Type B pancreatic cell (in vitro differentiated cells): ENCODE measurements around the gene CD164. TPM values are rescaled to one million over a fixed set of nuclear protein-coding genes. Genes with fewer than 3 reads are reported as not detected.

ENCODE experiments used
- DNase-seq: peaks from one replicate; pipeline ENCODE4 v3.0.0; 2021; ENCODE audit warnings: mixed read lengths; ENCODE audit not compliant: unreplicated experiment; ENCODE audit errors: extremely low spot score
- H3K27ac Mint-ChIP-seq: 2 replicates; pipeline ENCODE4 v1.8.0; 2021; ENCODE audit warnings: mild to moderate bottlenecking, mixed read lengths
- H3K27me3 Mint-ChIP-seq: 2 replicates; pipeline ENCODE4 v1.8.0; 2021; ENCODE audit warnings: mixed read lengths
- H3K36me3 Mint-ChIP-seq: 2 replicates; pipeline ENCODE4 v1.8.0; 2021; ENCODE audit warnings: mixed read lengths
- H3K4me1 Mint-ChIP-seq: one replicate; pipeline ENCODE4 v1.8.0; 2021; ENCODE audit warnings: mixed read lengths; ENCODE audit not compliant: unreplicated experiment
- H3K4me3 Mint-ChIP-seq: 2 replicates; pipeline ENCODE4 v1.8.0; 2021; ENCODE audit warnings: mild to moderate bottlenecking, mixed read lengths
- H3K9me3 Mint-ChIP-seq: 2 replicates; pipeline ENCODE4 v1.8.0; 2021; ENCODE audit warnings: mixed read lengths
- CTCF ChIP-seq: fragments of 200-600 bp; sonication (generic); conservative IDR thresholded peaks from 2 replicates; pipeline ENCODE4 v1.5.0; 2021; ENCODE audit warnings: antibody characterized with exemption, mild to moderate bottlenecking
- total RNA-seq: library from RNA; stranded (reverse); gene quantifications from 2 replicates; pipeline ENCODE4 v1.2.1, GENCODE V29; 2021; ENCODE audit warnings: low replicate concordance

Gene CD164
- total RNA-seq, 1 donor from 2014 or later: 230 TPM

GRCh38 chr6:109325400-109325801, 56.9 kb downstream of the CD164 start:
- TF ChIP-seq CTCF: no peak
- Mint-ChIP-seq H3K36me3 (no peaks in the 10 kb centered on the region), H3K4me3 (no peak overlapping the region), H3K27me3 (no peaks in the 10 kb centered on the region), H3K4me1 (no peaks in the 10 kb centered on the region), H3K9me3 (no peaks in the 10 kb centered on the region), H3K27ac (no peak overlapping the region)
- DNase-seq: no peak

- no peaks in the 10 kb centered on the region for H3K36me3 Mint-ChIP-seq
- no peaks in the 10 kb centered on the region for H3K27me3 Mint-ChIP-seq
- TF ChIP-seq CTCF: no peak
- no peaks in the 10 kb centered on the region for H3K9me3 Mint-ChIP-seq
- DNase-seq: no peak
- peaks cover 5% of the 10 kb centered on the region for H3K4me1 Mint-ChIP-seq
- no peak overlapping the region for H3K4me3 Mint-ChIP-seq
- H3K27ac Mint-ChIP-seq: no peak overlapping the region
Measured at GRCh38 chr6:109323241-109323640, 59.0 kb downstream of the CD164 start.

GRCh38 chr6:109322825-109323224, 59.4 kb downstream of the CD164 start:
- no peaks in the 10 kb centered on the region for H3K36me3 Mint-ChIP-seq
- peaks cover 5% of the 10 kb centered on the region for H3K4me1 Mint-ChIP-seq
- no peak overlapping the region for H3K4me3 Mint-ChIP-seq
- TF ChIP-seq CTCF: no peak
- no peak for DNase-seq
- H3K9me3 Mint-ChIP-seq: no peaks in the 10 kb centered on the region
- no peaks in the 10 kb centered on the region for H3K27me3 Mint-ChIP-seq
- no peak overlapping the region for H3K27ac Mint-ChIP-seq

- Mint-ChIP-seq H3K27ac (no peak overlapping the region), H3K27me3 (no peaks in the 10 kb centered on the region), H3K36me3 (no peaks in the 10 kb centered on the region), H3K4me1 (peaks cover 5% of the 10 kb centered on the region), H3K4me3 (no peak overlapping the region), H3K9me3 (no peaks in the 10 kb centered on the region)
- no peak for TF ChIP-seq CTCF
- no peak for DNase-seq
Measured at GRCh38 chr6:109321752-109322151, 60.5 kb downstream of the CD164 start.

GRCh38 chr6:109320072-109320471, 62.2 kb downstream of the CD164 start:
- no peak for DNase-seq
- Mint-ChIP-seq H3K4me3 (no peak overlapping the region), H3K27ac (no peak overlapping the region), H3K9me3 (no peaks in the 10 kb centered on the region), H3K36me3 (no peaks in the 10 kb centered on the region), H3K27me3 (no peaks in the 10 kb centered on the region), H3K4me1 (peaks cover 13% of the 10 kb centered on the region)
- no peak for TF ChIP-seq CTCF

- Mint-ChIP-seq H3K27me3 (no peaks in the 10 kb centered on the region), H3K36me3 (no peaks in the 10 kb centered on the region), H3K9me3 (no peaks in the 10 kb centered on the region), H3K27ac (no peak overlapping the region), H3K4me1 (peaks cover 17% of the 10 kb centered on the region), H3K4me3 (no peak overlapping the region)
- no peak for DNase-seq
- no peak for TF ChIP-seq CTCF
Measured at GRCh38 chr6:109318328-109318876, 63.9 kb downstream of the CD164 start.
